NOMO-1 (cell line): Measurements from ENCODE around the gene TGM4.
A peak's percentile ranks its signal among the peaks of the same experiment; 100 is the strongest.

Source experiments
- DNase-seq, 2 experiments: peaks; one replicate each; lab custom pipeline; 2025; ENCODE audit not compliant: unreplicated experiment in 2 of 2; lab: John Stamatoyannopoulos, UW

TGM4 gene

GRCh38 chr3:44877333-44877732 lies 2.9 kb downstream of the TGM4 start:
- no peak for DNase-seq

GRCh38 chr3:44880284-44880683 lies 5.9 kb downstream of the TGM4 start:
- DNase-seq, result no peak

GRCh38 chr3:44883213-44883955 lies 9.0 kb downstream of the TGM4 start:
- no peak for DNase-seq

- no peak for DNase-seq
Measured at GRCh38 chr3:44883999-44884431, 9.6 kb downstream of the TGM4 start.

GRCh38 chr3:44885618-44886017 lies 11.2 kb downstream of the TGM4 start:
- DNase-seq, result no peak

- no peak for DNase-seq
Measured at GRCh38 chr3:44886561-44886960, 12.2 kb downstream of the TGM4 start.

GRCh38 chr3:44887101-44887500 lies 12.7 kb downstream of the TGM4 start:
- no peak for DNase-seq

GRCh38 chr3:44890258-44890657 lies 15.8 kb downstream of the TGM4 start:
- DNase-seq, result no peak

- DNase-seq, result peak in 1 of 2 experiments; percentile 24
Measured at GRCh38 chr3:44890852-44891251, 16.4 kb downstream of the TGM4 start.

- no peak for DNase-seq
Measured at GRCh38 chr3:44892689-44893088, 18.3 kb downstream of the TGM4 start.

GRCh38 chr3:44893097-44893496 lies 18.7 kb downstream of the TGM4 start:
- DNase-seq, result no peak

GRCh38 chr3:44894485-44894884 lies 20.1 kb downstream of the TGM4 start:
- no peak for DNase-seq

GRCh38 chr3:44896440-44896839 lies 22.0 kb downstream of the TGM4 start:
- DNase-seq, result peak in 1 of 2 experiments; percentile 60

GRCh38 chr3:44899683-44900367 lies 25.4 kb downstream of the TGM4 start:
- no peak for DNase-seq

GRCh38 chr3:44902628-44903027 lies 28.2 kb downstream of the TGM4 start:
- no peak for DNase-seq

- DNase-seq, result no peak
Measured at GRCh38 chr3:44903314-44903713, 28.9 kb downstream of the TGM4 start.

GRCh38 chr3:44903751-44904150 lies 29.3 kb downstream of the TGM4 start:
- no peak for DNase-seq

GRCh38 chr3:44905446-44906157 lies 31.2 kb downstream of the TGM4 start:
- DNase-seq, result no peak

- DNase-seq, result no peak
Measured at GRCh38 chr3:44906997-44907396, 32.6 kb downstream of the TGM4 start.

- DNase-seq, result no peak
Measured at GRCh38 chr3:44907612-44908011, 33.2 kb downstream of the TGM4 start.

GRCh38 chr3:44909063-44909462 lies 34.7 kb downstream of the TGM4 start:
- no peak for DNase-seq

GRCh38 chr3:44910693-44911092 lies 36.3 kb downstream of the TGM4 start:
- DNase-seq, result no peak
